ENCODE data around the gene ASIP. TPM values are rescaled to one million over a fixed set of nuclear protein-coding genes. Genes with fewer than 3 reads are reported as not detected.

The ASIP gene
- total and polyA plus RNA-seq, 4 donors: 0.39 to 0.62 TPM; not detected in 2

DNA sequence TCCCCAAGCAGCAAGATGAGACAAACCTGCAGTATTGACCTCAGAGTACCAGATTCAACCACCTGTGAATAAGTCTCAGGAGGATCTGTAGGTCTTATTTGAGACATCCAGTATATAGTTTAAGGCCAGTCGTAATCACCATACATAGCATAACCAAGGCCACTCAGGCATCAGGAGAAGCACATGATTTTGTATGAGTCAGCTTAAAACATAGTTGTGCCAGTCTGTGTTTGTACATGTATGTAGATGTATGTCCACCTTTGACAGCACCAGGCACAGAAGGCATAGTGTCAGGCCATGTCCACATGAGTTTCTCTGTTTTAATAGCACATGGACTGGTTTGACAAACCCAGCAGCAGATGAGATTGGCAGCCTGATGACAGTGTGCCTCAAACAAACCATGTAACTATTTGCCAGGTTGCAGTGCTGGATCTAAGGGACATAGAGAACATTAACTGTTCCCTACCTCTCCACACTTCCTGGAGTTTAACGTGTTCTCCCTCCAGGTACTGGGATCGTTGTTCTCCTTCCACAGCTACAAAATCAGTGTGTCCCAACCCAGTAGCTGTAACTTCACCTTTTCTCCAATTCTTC, 8.6 kb upstream of the ASIP start (continued):
- TF ChIP-seq, protein P1, sequence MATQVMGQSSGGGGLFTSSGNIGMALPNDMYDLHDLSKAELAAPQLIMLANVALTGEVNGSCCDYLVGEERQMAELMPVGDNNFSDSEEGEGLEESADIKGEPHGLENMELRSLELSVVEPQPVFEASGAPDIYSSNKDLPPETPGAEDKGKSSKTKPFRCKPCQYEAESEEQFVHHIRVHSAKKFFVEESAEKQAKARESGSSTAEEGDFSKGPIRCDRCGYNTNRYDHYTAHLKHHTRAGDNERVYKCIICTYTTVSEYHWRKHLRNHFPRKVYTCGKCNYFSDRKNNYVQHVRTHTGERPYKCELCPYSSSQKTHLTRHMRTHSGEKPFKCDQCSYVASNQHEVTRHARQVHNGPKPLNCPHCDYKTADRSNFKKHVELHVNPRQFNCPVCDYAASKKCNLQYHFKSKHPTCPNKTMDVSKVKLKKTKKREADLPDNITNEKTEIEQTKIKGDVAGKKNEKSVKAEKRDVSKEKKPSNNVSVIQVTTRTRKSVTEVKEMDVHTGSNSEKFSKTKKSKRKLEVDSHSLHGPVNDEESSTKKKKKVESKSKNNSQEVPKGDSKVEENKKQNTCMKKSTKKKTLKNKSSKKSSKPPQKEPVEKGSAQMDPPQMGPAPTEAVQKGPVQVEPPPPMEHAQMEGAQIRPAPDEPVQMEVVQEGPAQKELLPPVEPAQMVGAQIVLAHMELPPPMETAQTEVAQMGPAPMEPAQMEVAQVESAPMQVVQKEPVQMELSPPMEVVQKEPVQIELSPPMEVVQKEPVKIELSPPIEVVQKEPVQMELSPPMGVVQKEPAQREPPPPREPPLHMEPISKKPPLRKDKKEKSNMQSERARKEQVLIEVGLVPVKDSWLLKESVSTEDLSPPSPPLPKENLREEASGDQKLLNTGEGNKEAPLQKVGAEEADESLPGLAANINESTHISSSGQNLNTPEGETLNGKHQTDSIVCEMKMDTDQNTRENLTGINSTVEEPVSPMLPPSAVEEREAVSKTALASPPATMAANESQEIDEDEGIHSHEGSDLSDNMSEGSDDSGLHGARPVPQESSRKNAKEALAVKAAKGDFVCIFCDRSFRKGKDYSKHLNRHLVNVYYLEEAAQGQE (IDR thresholded peaks at IDR 0.05): no peak
- TF ChIP-seq JUND (IDR thresholded peaks at IDR 0.05): no peak
- no peak for TF ChIP-seq ZBTB33 (IDR thresholded peaks at IDR 0.05)

DNA sequence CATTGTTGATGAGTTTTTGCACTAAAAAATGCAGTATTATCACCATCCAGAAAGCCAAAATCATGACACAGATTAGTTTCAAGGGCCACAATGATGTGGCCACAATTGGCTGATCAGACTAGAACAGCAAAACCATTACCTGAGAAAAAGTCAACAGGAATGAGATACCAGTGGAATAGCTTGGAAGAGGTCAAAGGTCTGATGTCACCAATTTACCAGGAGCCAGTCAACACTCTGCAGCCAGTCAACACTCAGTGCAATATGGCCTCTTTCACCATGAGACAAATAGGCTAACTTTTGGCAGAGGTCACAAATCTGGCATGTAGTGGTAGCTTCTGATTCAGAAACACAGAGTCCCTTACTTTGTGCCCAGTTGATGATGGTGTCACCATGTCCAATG, 7.5 kb upstream of the ASIP start:
- Histone ChIP-seq H3K9me3 (ENCODE audit: control insufficient read depth in 4 of 4, low read length in 3 of 4) (peaks cover 0 to 3% (median 0%) of the 10 kb centered on the region in 4 donors), H3K4me3 (ENCODE audit: low read depth in 1 of 3, low read length in 3 of 3) (no peak overlapping the region), H3K9ac (ENCODE audit: low read depth in 1 of 2, low read length in 2 of 2) (no peak overlapping the region), H3K27me3 (ENCODE audit: control insufficient read depth in 4 of 4, insufficient read depth in 4 of 4, low read length in 3 of 4) (no peaks in the 10 kb centered on the region), H3K36me3 (ENCODE audit: control insufficient read depth in 4 of 4, insufficient read depth in 3 of 4, low read depth in 1 of 4, low read length in 3 of 4) (no peaks in the 10 kb centered on the region), H3K27ac (ENCODE audit: low read depth in 1 of 2, low read length in 2 of 2) (no peak overlapping the region), H3K4me1 (ENCODE audit: control insufficient read depth in 4 of 4, insufficient read depth in 4 of 4, low read length in 3 of 4) (no peaks in the 10 kb centered on the region)
- no peak for TF ChIP-seq FOXA2 (IDR thresholded peaks at IDR 0.05)
- no peak for TF ChIP-seq HNF4A (conservative IDR thresholded peaks at IDR 0.05)
- no peak for TF ChIP-seq JUND (IDR thresholded peaks at IDR 0.05)
- TF ChIP-seq, protein P1 (IDR thresholded peaks at IDR 0.05): no peak
- no peak for TF ChIP-seq HNF4G (IDR thresholded peaks at IDR 0.05)
- no peak for TF ChIP-seq ZBTB33 (IDR thresholded peaks at IDR 0.05)
- no peak for TF ChIP-seq SP1 (IDR thresholded peaks at IDR 0.05)
- no peak for TF ChIP-seq RAD21 (IDR thresholded peaks at IDR 0.05)
- TF ChIP-seq, protein P2, sequence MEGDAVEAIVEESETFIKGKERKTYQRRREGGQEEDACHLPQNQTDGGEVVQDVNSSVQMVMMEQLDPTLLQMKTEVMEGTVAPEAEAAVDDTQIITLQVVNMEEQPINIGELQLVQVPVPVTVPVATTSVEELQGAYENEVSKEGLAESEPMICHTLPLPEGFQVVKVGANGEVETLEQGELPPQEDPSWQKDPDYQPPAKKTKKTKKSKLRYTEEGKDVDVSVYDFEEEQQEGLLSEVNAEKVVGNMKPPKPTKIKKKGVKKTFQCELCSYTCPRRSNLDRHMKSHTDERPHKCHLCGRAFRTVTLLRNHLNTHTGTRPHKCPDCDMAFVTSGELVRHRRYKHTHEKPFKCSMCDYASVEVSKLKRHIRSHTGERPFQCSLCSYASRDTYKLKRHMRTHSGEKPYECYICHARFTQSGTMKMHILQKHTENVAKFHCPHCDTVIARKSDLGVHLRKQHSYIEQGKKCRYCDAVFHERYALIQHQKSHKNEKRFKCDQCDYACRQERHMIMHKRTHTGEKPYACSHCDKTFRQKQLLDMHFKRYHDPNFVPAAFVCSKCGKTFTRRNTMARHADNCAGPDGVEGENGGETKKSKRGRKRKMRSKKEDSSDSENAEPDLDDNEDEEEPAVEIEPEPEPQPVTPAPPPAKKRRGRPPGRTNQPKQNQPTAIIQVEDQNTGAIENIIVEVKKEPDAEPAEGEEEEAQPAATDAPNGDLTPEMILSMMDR (IDR thresholded peaks at IDR 0.05; ENCODE audit: low read depth, low read length, missing input control): no peak
- TF ChIP-seq YY1 (IDR thresholded peaks at IDR 0.05): no peak
- no peak for TF ChIP-seq FOXA1 (IDR thresholded peaks at IDR 0.05)
- no peak for TF ChIP-seq NR2F2 (IDR thresholded peaks at IDR 0.05)
- TF ChIP-seq, protein P3, sequence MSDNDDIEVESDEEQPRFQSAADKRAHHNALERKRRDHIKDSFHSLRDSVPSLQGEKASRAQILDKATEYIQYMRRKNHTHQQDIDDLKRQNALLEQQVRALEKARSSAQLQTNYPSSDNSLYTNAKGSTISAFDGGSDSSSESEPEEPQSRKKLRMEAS (IDR thresholded peaks at IDR 0.05): no peak
- no peak for TF ChIP-seq EGR1 (IDR thresholded peaks at IDR 0.05; ENCODE audit: low read depth in 2 of 2)
- TF ChIP-seq TAF1 (conservative IDR thresholded peaks at IDR 0.05): no peak
- TF ChIP-seq GABPA (IDR thresholded peaks at IDR 0.05 in 1 of 2, conservative IDR thresholded peaks at IDR 0.05 in 1 of 2): no peak
- TF ChIP-seq RXRA (IDR thresholded peaks at IDR 0.05): no peak
- TF ChIP-seq, protein P4, sequence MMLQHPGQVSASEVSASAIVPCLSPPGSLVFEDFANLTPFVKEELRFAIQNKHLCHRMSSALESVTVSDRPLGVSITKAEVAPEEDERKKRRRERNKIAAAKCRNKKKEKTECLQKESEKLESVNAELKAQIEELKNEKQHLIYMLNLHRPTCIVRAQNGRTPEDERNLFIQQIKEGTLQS (IDR thresholded peaks at IDR 0.05): no peak
- DNase-seq (ENCODE audit: low spot score): no peak
